Lung (tissue), 12 donors: ENCODE results near the gene ABCB11. TPM values are rescaled to one million over a fixed set of nuclear protein-coding genes. Genes with fewer than 3 reads are reported as not detected.

Experiments
- ATAC-seq: fragments of 200-7000 bp; cut with Tn5 transposase; one replicate; pipeline ENCODE4 v1.9.1; 2020; ENCODE audit warnings: moderate number of reproducible peaks; ENCODE audit not compliant: insufficient read depth, low FRiP score
- DNase-seq, 3 donors: peaks; one replicate each; pipeline ENCODE4 v3.0.0-alpha.2; 2013 to 2017
- H3K27ac ChIP-seq, 2 donors: one replicate each; pipeline ENCODE4 v1.5.1; 2013; ENCODE audit warnings: mild to moderate bottlenecking in 2 of 2, moderate library complexity in 2 of 2, control low read depth in 1 of 2, inconsistent platforms in 1 of 2, low read depth in 1 of 2, low read length in 1 of 2
- H3K27me3 ChIP-seq, 3 donors: one replicate each; pipeline ENCODE4 v1.5.1; 2013; ENCODE audit warnings: low read length in 2 of 3; ENCODE audit not compliant: control insufficient read depth in 3 of 3, insufficient read depth in 3 of 3
- H3K36me3 ChIP-seq, 4 donors: one replicate each; pipeline ENCODE4 v1.5.1; 2013; ENCODE audit warnings: low read length in 4 of 4, mild to moderate bottlenecking in 1 of 4, moderate library complexity in 1 of 4; ENCODE audit not compliant: control insufficient read depth in 4 of 4, insufficient read depth in 4 of 4
- H3K4me1 ChIP-seq, 5 donors: one replicate each; pipeline ENCODE4 v1.5.1; 2013; ENCODE audit warnings: low read length in 5 of 5, mild to moderate bottlenecking in 2 of 5, moderate library complexity in 1 of 5; ENCODE audit not compliant: control insufficient read depth in 5 of 5, insufficient read depth in 5 of 5
- H3K4me3 ChIP-seq: one replicate; pipeline ENCODE4 v1.5.1; 2013; ENCODE audit warnings: mild to moderate bottlenecking, control low read depth, moderate library complexity
- H3K9ac ChIP-seq, 2 donors: one replicate each; pipeline ENCODE4 v1.5.1; 2013; ENCODE audit warnings: low read length in 2 of 2, control low read depth in 1 of 2; ENCODE audit not compliant: insufficient read depth in 1 of 2
- H3K9me3 ChIP-seq, 4 donors: one replicate each; pipeline ENCODE4 v1.5.1; 2013; ENCODE audit warnings: low read length in 3 of 4, mild to moderate bottlenecking in 1 of 4, moderate library complexity in 1 of 4; ENCODE audit not compliant: control insufficient read depth in 4 of 4, insufficient read depth in 3 of 4
- CTCF ChIP-seq: IDR thresholded peaks from 2 replicates; pipeline ENCODE4 v1.5.1; 2012; ENCODE audit warnings: mild to moderate bottlenecking; ENCODE audit errors: control extremely low read depth, extremely low read depth
- WGBS, 2 donors: extraction: QIAGEN DNeasy Blood & Tissue Kit; methylation state at CpG; one replicate each; pipeline ENCODE4 v1.1.7; 2013; 5-methylcytosine and 5-hydroxymethylcytosine counted together
- polyA plus RNA-seq, 2 donors: library from polyadenylated mRNA; stranded (reverse); fragments of 200-250 nt; gene quantifications; one replicate each; pipeline ENCODE4 v1.2.1, GENCODE V29; 2013
- total RNA-seq, 2 donors: library from RNA; depleted of rRNA in 1 of 2; stranded (reverse); fragments of >200 nt in 1 of 2; gene quantifications; one replicate each; pipeline ENCODE4 v1.2.1, GENCODE V29; 2014 to 2021
- donor health status: control.
- donor health status: control.
- donor health status: Bipolar disorder and iron deficiency.
- donor health status: healthy.
- donor health status: DM: yes; HTN: yes; CAD: no.

The ABCB11 gene
- total and polyA plus RNA-seq, 4 donors: 0.02 to 0.37 (median 0.09) TPM

GRCh38 chr2:168904358-168904757 lies 126.8 kb downstream of the ABCB11 start:
- Histone ChIP-seq H3K36me3 (no peaks in the 10 kb centered on the region), H3K27ac (no peak overlapping the region), H3K27me3 (no peaks in the 10 kb centered on the region), H3K4me3 (no peak overlapping the region), H3K4me1 (no peaks in the 10 kb centered on the region), H3K9me3 (no peaks in the 10 kb centered on the region), H3K9ac (no peak overlapping the region)
- ATAC-seq (no peak), DNase-seq (no peak)
- no peak for TF ChIP-seq CTCF
- WGBS, 2 donors: 86 to 94% methylated on average over 3 of the region's 3 CpGs

- 93 to 96% methylated on average over 2 of the region's 2 CpGs for WGBS, 2 donors
- no peak for TF ChIP-seq CTCF
- Histone ChIP-seq H3K36me3 (no peaks in the 10 kb centered on the region), H3K27me3 (no peaks in the 10 kb centered on the region), H3K9me3 (no peaks in the 10 kb centered on the region), H3K4me3 (no peak overlapping the region), H3K4me1 (no peaks in the 10 kb centered on the region), H3K9ac (no peak overlapping the region), H3K27ac (no peak overlapping the region)
- DNase-seq (no peak), ATAC-seq (no peak)
Measured at GRCh38 chr2:168903888-168904287, 127.2 kb downstream of the ABCB11 start.

- Histone ChIP-seq H3K27me3 (no peaks in the 10 kb centered on the region), H3K9ac (no peak within 1 kb of the TSS), H3K4me3 (no peak within 1 kb of the TSS), H3K27ac (no peak within 1 kb of the TSS), H3K4me1 (no peaks in the 10 kb centered on the region), H3K9me3 (no peaks in the 10 kb centered on the region), H3K36me3 (no peaks in the 10 kb centered on the region)
- WGBS, 2 donors: 73 to 80% methylated on average over 5 of the region's 5 CpGs
- TF ChIP-seq CTCF: no peak
- ATAC-seq (no peak), DNase-seq (no peak)
Measured at GRCh38 chr2:168901003-168901402, 130.1 kb downstream of the ABCB11 start, which contains the start of gene G6PC2. TSS of gene G6PC2 (plus strand) at chr2:168901291. CDS start at chr2:168901332, 41 bp downstream.

GRCh38 chr2:168897449-168897848 lies 133.7 kb downstream of the ABCB11 start:
- Histone ChIP-seq H3K27me3 (no peaks in the 10 kb centered on the region), H3K9me3 (no peaks in the 10 kb centered on the region)

More at GRCh38 chr2:168897449-168897848, 133.7 kb downstream of the ABCB11 start:
- no peak overlapping the region for H3K27ac ChIP-seq
- H3K4me3 ChIP-seq: no peak overlapping the region
- H3K36me3 ChIP-seq: no peaks in the 10 kb centered on the region
- H3K4me1 ChIP-seq: no peaks in the 10 kb centered on the region
- DNase-seq: no peak
- TF ChIP-seq CTCF: no peak
- ATAC-seq: no peak
- 83% methylated on average over 1 of the region's 1 CpG for WGBS, 2 donors
- no peak overlapping the region for H3K9ac ChIP-seq
